Hematopoietic multipotent progenitor cell treated with erythropoietin and hydrocortisone succinate and interleukin-3 and kit ligand, for 15 days (in vitro differentiated cells): ENCODE data around the gene XK.
"Not testable (repeated sequence)": the region's sequence is repeated elsewhere in the genome, so short reads cannot be mapped to it uniquely, and the experiment has no call there.

Experiments
- DNase-seq: peaks from one replicate; pipeline ENCODE4 v3.0.0-alpha.2; 2015; ENCODE audit warnings: low spot score

Gene XK

DNA sequence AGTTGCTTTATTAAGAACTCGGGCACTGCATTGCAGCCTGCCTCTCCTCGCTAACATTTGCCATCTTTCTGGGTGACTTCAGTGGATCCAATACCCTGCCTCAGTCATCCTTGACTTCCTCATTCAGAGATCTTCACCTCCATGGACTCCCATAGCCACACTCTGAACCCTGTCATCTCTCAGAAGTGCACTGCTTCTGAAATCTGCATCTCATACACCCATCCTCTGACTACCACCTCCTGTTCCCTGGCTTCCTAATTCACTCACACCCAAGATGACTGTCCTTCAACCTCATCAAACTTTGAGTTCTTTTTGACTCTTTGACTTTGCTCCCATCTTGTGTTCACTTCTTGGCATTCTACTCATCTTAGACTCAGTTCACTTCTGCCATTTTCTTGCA lies 68.9 kb downstream of the XK start:
- no peak for DNase-seq

DNA sequence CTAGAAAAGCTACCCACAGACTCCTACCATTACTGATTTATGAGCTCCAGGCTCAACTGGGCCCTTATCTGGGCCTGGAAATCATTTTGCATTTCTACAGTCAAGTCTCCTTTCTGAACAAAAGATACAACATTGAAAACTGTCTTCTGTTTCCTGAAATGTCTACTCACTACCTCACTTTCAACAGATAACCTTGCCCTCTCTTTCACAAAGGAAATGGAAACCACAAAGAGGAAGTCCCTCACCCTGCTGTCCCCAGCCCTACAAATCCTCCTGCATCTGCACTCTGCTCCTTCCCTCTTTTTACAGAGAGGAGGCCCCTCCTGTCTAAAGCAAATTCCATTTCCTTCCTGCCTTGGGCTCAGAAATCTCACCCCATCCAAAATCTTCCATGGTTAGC lies 69.4 kb downstream of the XK start:
- DNase-seq: no peak

DNA sequence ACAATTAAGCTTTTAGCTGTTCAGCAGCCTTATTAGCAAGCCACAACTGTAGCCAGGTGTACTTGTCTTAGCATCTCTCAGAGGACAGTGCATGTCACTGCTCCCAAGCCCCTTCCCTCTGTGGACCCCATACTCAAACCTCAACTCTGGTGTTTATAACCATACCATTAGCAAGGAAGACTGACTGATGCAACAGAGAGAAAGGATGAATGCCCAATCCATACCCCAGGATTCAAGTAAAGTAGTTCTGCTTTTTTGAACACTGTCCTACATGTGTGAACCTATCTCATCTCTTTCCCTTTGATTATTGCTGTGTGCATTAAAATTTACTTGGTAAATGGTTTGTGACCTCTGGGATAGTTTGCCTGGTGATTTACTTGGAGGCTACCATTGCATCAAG lies 71.5 kb downstream of the XK start:
- no peak for DNase-seq

- DNase-seq: no peak
Observed at GRCh38 chrX:37759351-37759750, 73.8 kb downstream of the XK start.

- no peak for DNase-seq
Observed at GRCh38 chrX:37759878-37760418, 74.4 kb downstream of the XK start.

DNA sequence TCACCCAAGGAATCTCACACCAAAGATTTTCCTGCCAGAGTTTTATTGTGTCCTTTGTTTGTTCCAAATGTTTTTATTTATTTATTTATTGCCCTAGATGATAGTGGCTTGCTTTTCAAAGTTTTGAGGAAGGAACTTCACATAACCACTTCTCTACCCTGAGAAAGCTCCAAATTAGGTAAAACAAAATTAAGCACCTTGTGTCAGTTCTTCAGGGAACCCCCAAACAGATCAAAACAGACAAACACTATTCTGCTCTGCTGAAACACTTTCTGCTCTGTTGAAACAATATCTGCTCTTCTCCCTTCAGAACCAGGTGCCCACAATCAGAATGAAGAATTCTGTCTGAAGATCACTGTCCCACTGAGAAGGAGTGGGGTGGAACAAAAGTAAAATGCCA lies 77.8 kb downstream of the XK start:
- DNase-seq: no peak

- no peak for DNase-seq
Observed at GRCh38 chrX:37765507-37765906, 79.9 kb downstream of the XK start.

GRCh38 chrX:37767430-37767829 lies 81.8 kb downstream of the XK start:
- DNase-seq: no peak

GRCh38 chrX:37768866-37769265 lies 83.3 kb downstream of the XK start:
- DNase-seq: not testable (repeated sequence)

- DNase-seq: no peak
Observed at GRCh38 chrX:37776283-37776986, 90.8 kb downstream of the XK start.

DNA sequence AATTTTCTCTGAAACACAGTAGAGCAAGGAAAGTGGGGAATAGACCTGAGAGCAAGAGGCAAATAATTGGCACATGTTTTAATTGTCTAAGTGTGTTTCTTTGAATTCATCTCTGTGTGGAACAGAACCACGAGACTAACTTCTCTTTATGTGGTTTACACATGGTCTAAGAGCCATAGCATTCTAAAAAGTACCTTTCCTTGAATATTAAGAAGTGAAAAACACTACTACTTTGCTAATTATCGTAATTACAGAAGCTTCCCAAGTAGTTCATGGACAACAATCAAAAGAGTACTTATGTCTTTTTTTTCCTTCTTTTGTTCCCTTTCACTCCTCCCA lies 91.4 kb downstream of the XK start:
- DNase-seq: no peak

GRCh38 chrX:37779857-37780256 lies 94.3 kb downstream of the XK start, which contains the start of gene CYBB:
Gene CYBB (plus strand): TSS chrX:37780059. CDS start chrX:37780078, 19 bp downstream.
- DNase-seq: no peak

DNA sequence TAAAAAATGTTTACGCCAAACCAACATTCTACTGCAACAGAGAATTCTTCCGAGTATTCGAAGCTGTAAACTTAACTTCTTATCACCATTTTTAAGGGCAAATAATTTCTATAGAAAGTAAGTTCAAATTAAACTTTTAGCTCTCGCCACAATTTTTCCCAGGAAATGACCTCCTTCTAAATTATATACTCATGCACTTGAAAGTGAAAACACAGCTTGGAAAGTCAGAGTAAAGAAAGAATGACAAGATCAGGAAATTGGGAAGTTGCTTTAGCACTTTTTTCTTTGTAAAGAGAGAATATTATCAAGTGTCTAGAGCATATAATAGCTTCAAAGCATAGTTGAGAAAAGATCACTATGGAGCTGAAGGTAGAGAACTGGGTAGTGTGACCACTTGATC lies 95.5 kb downstream of the XK start:
- no peak for DNase-seq
